ENCODE data around the gene IQUB.
A peak's percentile ranks its signal among the peaks of the same experiment; 100 is the strongest.
"Not testable (repeated sequence)": the region's sequence is repeated elsewhere in the genome, so short reads cannot be mapped to it uniquely, and the experiment has no call there.

Gene IQUB

DNA sequence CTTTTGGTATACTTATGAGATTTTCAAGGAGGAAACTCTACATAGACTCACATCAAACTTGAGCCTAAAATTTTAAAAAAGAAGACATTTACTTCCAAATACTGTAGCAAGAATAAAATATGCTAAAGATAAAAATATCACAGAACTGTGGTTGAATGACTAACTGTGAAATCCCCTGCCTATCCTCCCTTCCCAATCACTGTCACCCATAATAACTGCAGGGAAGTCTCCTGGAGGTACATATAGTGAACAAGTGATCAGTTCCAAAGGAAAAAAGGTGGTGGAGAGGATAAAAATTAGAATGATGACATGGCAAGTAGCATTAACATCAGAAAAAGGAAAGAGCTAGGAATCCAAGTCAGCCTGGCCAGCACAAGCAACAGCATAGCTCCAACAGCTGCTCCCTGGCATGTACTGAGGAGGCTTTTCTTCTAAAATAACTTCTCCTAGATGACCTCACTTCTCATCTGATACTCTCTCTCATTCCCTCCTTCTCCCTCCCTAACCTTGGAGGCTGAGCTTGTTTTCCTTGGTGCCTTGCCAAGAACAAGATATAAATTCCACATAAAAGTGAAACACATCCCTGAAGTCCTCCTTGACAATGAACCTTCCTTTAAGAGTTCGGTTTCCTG lies 124.0 kb downstream of the IQUB start:
- DNase-seq (ENCODE audit: low read depth in 1 of 2, low spot score in 1 of 2), result peak in 1 of 2 experiments; percentile 7
- in situ Hi-C loops (cut with HindIII; ENCODE audit: low pct_unique_long_range_greater_than_20kb, low sequenced_read_pairs), result no loop called here
- TF ChIP-seq JUND (IDR thresholded peaks at IDR 0.05; ENCODE audit: low read depth), result no peak

DNA sequence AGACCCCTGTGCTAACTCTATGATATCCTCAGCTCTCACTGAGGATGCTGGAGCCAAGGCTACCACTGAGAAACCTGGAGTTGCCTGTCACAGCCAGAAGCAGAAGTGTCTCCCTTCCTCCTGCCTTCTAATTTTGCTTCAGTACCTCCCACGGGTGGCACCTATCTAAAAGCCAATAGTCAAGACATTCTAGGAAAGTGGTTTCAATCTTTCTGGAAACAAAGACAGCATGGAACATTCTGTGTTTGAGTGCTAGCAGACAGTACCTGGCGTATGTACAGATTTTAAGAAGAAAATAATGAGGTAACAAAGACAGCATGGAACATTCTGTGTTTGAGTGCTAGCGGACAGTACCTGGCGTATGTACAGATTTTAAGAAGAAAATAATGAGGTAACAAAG lies 126.4 kb downstream of the IQUB start:
- in situ Hi-C loops (cut with HindIII; ENCODE audit: low pct_unique_long_range_greater_than_20kb, low sequenced_read_pairs); DNase-seq (ENCODE audit: low read depth in 1 of 2, low spot score in 1 of 2): not testable (repeated sequence)

Measured in T47D (cell line).